ENCODE results near the gene CBR4. TPM values are rescaled to one million over a fixed set of nuclear protein-coding genes. Genes with fewer than 3 reads are reported as not detected.

Gene CBR4
- total RNA-seq, 1 donor: 23.4 TPM

DNA sequence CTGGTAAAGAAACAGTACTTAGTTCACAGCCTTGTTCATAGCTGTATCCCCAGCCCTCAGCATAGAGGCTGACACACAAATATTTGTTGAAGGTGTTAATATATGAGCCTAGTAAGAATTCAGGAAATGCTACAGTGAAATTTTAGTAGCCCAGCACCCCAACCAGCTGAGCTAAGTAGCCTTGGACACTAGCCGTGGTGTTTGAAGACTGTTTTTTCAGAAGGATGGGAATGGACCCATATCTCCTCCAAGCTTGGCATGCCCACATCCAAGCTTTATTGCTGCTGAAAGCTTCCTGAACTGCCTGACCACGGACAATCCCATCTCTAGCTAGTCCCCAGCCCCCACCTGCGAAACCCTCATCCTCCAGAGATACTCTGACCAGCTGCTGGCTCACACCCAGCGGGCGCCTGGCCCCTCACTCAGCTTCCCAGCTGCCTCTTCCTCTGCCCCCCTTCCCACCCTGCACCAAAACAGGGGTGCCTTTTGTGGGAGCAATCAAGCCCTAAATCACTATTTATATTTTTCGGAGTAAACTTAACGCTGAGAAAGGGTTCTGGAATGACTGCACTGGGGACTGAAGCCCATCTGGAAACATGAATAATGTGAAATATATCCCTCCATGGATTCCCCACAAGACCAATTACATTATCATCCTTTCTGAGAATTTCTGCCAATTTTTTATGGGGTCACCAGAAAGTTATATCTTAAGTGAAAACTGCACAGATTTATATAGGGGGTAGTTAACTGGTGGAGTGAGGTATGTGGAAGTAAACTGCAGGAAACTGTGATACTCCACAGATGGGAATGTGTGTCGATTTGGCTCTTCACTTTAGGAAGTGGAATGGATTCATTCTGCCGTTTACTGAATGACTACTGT, 41.1 kb upstream of the CBR4 start:
- H3K4me3 ChIP-seq (ENCODE audit: low read depth, low read length): no peak overlapping the region
- TF ChIP-seq, protein P1, sequence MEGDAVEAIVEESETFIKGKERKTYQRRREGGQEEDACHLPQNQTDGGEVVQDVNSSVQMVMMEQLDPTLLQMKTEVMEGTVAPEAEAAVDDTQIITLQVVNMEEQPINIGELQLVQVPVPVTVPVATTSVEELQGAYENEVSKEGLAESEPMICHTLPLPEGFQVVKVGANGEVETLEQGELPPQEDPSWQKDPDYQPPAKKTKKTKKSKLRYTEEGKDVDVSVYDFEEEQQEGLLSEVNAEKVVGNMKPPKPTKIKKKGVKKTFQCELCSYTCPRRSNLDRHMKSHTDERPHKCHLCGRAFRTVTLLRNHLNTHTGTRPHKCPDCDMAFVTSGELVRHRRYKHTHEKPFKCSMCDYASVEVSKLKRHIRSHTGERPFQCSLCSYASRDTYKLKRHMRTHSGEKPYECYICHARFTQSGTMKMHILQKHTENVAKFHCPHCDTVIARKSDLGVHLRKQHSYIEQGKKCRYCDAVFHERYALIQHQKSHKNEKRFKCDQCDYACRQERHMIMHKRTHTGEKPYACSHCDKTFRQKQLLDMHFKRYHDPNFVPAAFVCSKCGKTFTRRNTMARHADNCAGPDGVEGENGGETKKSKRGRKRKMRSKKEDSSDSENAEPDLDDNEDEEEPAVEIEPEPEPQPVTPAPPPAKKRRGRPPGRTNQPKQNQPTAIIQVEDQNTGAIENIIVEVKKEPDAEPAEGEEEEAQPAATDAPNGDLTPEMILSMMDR (IDR thresholded peaks at IDR 0.05; ENCODE audit: insufficient read depth, low read length): no peak
- DNase-seq (ENCODE audit: low read depth): no peak

DNA sequence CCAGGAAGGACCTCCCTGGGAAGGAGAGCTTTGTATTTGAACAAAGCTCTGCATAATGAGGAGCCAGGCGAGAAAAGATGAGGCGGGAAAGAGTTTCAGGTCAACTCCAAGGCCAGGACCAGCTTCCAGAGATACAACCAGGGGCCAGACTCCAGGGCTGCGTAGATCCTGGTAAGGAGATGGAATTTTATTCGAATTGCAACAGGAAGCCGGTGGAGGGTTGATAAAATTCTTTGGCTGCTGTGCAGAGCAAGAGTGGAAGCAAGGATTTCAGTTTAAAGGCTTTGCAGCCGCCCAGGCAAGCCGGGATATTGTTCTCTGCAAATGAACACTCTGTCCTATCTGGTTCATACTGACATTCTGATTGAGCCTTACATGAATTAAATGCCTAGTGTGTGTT, 40.2 kb upstream of the CBR4 start:
- TF ChIP-seq, protein P1 (IDR thresholded peaks at IDR 0.05; ENCODE audit: insufficient read depth, low read length): no peak
- peak; percentile 55 for DNase-seq (ENCODE audit: low read depth)
- H3K4me3 ChIP-seq (ENCODE audit: low read depth, low read length): no peak overlapping the region

DNA sequence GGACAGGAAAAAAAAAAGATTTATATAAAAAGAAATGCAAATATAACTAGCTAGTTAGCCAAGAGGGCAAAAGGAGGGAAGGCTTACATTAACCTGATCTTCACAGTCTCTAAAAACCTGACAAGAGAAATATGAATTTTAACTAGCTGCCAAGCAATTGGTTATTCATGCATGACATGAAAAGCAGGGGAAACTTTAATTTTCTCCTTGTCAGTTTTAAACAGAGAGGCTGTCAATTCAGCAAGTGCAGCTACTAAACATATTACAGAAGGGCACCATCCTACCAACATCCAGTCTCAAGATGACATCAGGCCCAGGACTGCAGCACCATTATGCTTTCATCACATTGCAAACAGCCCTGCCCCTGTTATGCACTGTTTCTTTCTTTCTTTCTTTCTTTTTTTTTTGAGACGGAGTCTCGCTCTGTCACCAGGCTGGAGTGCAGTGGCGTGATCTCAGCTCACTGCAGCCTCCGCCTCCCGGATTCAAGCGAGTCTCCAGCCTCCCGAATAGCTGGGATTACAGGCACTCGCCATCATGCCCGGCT, 38.9 kb upstream of the CBR4 start:
- TF ChIP-seq, protein P1 (IDR thresholded peaks at IDR 0.05; ENCODE audit: insufficient read depth, low read length): no peak
- no peak overlapping the region for H3K4me3 ChIP-seq (ENCODE audit: low read depth, low read length)
- DNase-seq (ENCODE audit: low read depth): no peak

DNA sequence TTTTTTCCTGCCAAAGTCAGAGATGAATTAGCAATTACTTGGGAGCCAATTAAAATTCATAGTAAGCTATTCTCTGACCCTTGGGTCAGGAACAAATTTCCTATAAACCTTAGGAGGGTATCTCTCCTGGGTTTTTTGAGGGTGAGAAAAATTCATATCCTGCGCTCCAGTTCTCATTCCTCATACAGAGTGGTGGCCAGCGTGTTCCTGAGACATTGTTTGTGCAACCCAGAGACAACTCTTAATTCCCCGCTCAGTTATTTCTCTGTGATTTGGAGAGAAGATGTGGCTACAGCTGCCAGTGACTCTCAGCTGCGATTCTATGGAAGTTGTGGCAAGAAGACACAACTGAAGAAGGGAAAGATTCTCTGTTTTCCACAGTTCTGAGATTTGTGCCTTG, 37.9 kb upstream of the CBR4 start:
- DNase-seq (ENCODE audit: low read depth): no peak
- no peak overlapping the region for H3K4me3 ChIP-seq (ENCODE audit: low read depth, low read length)
- TF ChIP-seq, protein P1 (IDR thresholded peaks at IDR 0.05; ENCODE audit: insufficient read depth, low read length): no peak

DNA sequence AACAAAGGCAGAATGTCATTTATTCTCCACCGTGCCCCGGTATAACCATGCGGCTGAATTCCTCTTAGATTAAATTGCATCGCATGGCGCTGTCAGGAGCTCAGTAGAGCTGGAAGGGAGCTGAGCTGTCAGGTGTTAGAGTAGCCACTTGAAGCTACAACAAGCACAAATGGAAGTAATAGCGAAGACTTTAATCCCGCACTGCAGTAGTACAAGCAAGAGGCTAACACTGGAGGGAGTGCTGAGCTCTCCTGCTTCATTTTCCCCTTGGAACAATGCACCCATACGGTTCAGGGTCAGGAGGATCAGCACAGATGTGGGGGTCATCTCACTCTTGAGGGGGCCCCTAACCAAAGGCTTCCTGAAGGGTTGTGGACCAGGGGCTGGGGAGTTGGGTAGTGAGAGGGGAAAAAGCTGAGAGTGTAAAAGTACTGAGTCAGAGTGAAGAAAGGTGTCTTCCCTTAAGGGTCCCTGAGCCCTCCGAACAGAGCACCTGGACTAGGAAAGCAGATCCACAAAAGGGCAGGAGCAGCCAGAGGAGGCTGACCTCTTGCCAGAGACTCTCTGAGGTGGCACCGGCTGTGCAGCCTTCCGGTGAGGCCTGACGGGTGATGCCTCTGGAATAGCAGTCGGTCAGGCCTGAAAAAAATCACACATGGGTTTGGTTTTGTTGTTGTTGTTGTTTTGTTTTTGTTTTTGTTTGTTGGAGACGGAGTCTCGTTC, 36.0 kb upstream of the CBR4 start:
- no peak overlapping the region for H3K4me3 ChIP-seq (ENCODE audit: low read depth, low read length)
- DNase-seq (ENCODE audit: low read depth): no peak
- TF ChIP-seq, protein P1 (IDR thresholded peaks at IDR 0.05; ENCODE audit: insufficient read depth, low read length): no peak

DNA sequence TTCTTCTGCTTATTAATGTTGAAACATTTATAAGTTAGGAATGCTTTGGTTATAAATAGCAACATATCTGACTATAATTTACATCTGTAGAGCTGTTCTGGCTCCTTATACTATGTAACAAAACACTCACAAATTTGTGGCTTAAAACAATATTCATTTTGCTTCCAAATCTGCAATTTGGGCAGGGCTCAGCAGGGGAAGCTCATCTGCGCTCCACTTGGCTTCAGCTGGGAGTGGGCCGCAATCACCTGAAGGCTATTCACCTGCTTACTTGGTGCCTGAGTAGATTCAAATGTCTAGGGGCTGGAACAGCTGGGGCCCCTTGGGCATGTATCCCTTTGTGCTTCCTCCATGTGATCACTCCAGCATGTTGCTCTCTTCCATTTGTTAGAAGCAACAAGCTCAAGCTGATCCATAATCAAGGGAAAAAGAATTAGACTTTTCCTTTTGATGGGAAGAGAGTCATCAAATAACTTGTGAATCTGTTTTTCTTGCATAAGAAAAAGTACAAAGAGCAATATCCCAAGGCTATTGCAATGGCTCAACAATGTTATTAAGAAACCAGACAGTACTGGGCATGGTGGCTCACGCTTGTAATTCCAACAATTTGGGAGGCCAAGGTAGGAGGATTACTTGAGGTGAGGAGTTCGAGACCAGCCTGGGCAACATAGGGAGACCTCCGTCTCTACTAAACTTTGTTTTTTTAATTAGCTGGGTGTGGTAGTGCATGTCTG, 34.8 kb upstream of the CBR4 start:
- H3K4me3 ChIP-seq (ENCODE audit: low read depth, low read length): no peak overlapping the region
- DNase-seq (ENCODE audit: low read depth): no peak
- TF ChIP-seq, protein P1 (IDR thresholded peaks at IDR 0.05; ENCODE audit: insufficient read depth, low read length): no peak
